MM.1S (cell line): Measurements from ENCODE around the gene EPHB1.

Experiments used
- CTCF ChIP-seq: fragments of 300-600 bp; sonication (generic); IDR thresholded peaks from 2 replicates; pipeline ENCODE4 v1.5.1; 2016; ENCODE audit warnings: antibody characterized with exemption, low read length, mixed read lengths
- EZH2 ChIP-seq: fragments of 300-600 bp; sonication (generic); optimal IDR thresholded peaks from 2 replicates; pipeline ENCODE3; 2017; ENCODE audit warnings: low read depth, mild to moderate bottlenecking, antibody characterized with exemption, low read length, mixed read lengths

DNA sequence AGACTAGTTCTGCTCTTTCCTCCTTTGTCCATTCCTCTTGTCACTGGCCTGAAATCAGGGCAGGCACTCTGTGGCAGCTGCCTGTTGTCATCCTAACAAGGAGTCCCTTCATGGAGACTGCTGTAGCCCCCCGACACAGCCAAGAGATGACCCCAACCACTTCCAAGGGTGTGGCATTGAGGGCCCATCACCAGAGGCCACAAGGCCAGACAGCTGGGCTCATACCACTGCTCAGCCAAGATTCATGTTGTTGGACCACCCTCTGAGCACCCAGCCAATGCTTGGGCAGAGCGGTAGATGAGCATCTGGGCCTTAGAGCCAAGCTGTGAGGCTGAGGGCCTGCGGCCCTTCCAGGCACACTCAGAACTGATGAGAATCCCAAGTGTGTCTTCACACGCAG is 85.4 kb downstream of the EPHB1 start:
- TF ChIP-seq CTCF (no peak), EZH2 (no peak)
